DOHH2 (cell line): Measurements from ENCODE around the gene EVA1C.

Experiments used
- EZH2phosphoT487 ChIP-seq: fragments of 200-600 bp; sonication (generic); IDR thresholded peaks from 2 replicates; pipeline ENCODE4 v1.6.1; 2017; ENCODE audit warnings: borderline replicate concordance, mild to moderate bottlenecking, antibody characterized with exemption, low read length, moderate library complexity, mixed read lengths
- TF ChIP-seq, protein P1 (sequence below): fragments of 200-600 bp; sonication (generic); IDR thresholded peaks from one replicate; pipeline ENCODE4 v1.5.1; 2014; ENCODE audit warnings: antibody characterized with exemption, mild to moderate bottlenecking, low read depth, low read length; ENCODE audit not compliant: poor library complexity, severe bottlenecking

DNA sequence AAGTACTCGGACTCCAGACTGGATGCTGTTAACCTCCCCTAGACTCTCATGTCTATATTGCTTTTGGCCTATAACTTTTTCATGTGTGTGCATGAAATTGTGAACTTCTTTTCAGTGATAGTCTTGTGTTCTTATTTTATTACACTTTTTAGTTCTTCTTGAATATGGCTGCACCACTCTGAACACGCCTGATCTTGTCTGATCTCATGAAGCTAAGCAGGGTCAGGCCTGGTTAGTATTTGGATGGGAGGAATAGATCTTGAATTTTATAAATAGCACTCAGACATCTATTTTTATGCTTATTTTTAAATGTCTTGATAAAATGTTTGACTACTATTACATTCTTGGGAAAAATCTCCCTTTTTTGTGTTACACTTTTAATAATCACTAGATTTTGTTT lies 150.4 kb downstream of the EVA1C start:
- TF ChIP-seq, protein P1, sequence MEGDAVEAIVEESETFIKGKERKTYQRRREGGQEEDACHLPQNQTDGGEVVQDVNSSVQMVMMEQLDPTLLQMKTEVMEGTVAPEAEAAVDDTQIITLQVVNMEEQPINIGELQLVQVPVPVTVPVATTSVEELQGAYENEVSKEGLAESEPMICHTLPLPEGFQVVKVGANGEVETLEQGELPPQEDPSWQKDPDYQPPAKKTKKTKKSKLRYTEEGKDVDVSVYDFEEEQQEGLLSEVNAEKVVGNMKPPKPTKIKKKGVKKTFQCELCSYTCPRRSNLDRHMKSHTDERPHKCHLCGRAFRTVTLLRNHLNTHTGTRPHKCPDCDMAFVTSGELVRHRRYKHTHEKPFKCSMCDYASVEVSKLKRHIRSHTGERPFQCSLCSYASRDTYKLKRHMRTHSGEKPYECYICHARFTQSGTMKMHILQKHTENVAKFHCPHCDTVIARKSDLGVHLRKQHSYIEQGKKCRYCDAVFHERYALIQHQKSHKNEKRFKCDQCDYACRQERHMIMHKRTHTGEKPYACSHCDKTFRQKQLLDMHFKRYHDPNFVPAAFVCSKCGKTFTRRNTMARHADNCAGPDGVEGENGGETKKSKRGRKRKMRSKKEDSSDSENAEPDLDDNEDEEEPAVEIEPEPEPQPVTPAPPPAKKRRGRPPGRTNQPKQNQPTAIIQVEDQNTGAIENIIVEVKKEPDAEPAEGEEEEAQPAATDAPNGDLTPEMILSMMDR: no peak
- no peak for TF ChIP-seq EZH2phosphoT487
